HepG2 (cell line): ENCODE measurements around the gene GAL3ST1. TPM values are rescaled to one million over a fixed set of nuclear protein-coding genes. Genes with fewer than 3 reads are reported as not detected.
A peak's percentile ranks its signal among the peaks of the same experiment; 100 is the strongest.

Experiments used
- ATF6 ChIP-seq: sonication (generic); formaldehyde crosslinking; conservative IDR thresholded peaks from 2 replicates; pipeline ENCODE4 v1.4.0; 2020; ENCODE audit warnings: missing genetic modification reagents
- CHCHD3 ChIP-seq: sonication (generic); formaldehyde crosslinking; IDR thresholded peaks from 2 replicates; pipeline ENCODE4 v1.8.0; 2022; ENCODE audit warnings: mild to moderate bottlenecking, missing genetic modification reagents, moderate library complexity
- GFI1 ChIP-seq: sonication (generic); formaldehyde crosslinking; IDR thresholded peaks from 2 replicates; pipeline ENCODE4 v1.5.0; 2020; ENCODE audit warnings: missing genetic modification reagents, mild to moderate bottlenecking, borderline replicate concordance
- HOXA9 ChIP-seq: sonication (generic); formaldehyde crosslinking; IDR thresholded peaks from 2 replicates; pipeline ENCODE4 v1.8.1; 2022; ENCODE audit warnings: missing genetic modification reagents, mild to moderate bottlenecking, moderate library complexity, borderline replicate concordance
- KDM5A ChIP-seq: fragments of 200-600 bp; sonication (generic); IDR thresholded peaks from 2 replicates; pipeline ENCODE4 v1.7.0; 2018; ENCODE audit warnings: antibody characterized with exemption, mild to moderate bottlenecking, low read length, borderline replicate concordance
- KLF15 ChIP-seq: sonication (generic); formaldehyde crosslinking; IDR thresholded peaks from 2 replicates; pipeline ENCODE4 v1.8.1; 2023; ENCODE audit warnings: borderline replicate concordance, mild to moderate bottlenecking, inconsistent platforms, missing genetic modification reagents, mixed read lengths
- MAX ChIP-seq: IDR thresholded peaks from 2 replicates; pipeline ENCODE4 v1.6.1; 2012; ENCODE audit warnings: inconsistent platforms
- NFATC3 ChIP-seq: sonication (generic); formaldehyde crosslinking; IDR thresholded peaks from 2 replicates; pipeline ENCODE4 v1.5.1; 2020; ENCODE audit warnings: mild to moderate bottlenecking, missing genetic modification reagents
- NR2F1 ChIP-seq, 2 experiments: fragments of 450-650 bp in 1 of 2; formaldehyde crosslinking in 1 of 2; IDR thresholded peaks; 2 replicates each; pipeline versions ENCODE4 v1.5.0 to v1.6.1; 2016 to 2020; ENCODE audit warnings: mild to moderate bottlenecking in 1 of 2, missing compliant biosample characterization in 1 of 2, missing genetic modification reagents in 1 of 2, moderate library complexity in 1 of 2
- ONECUT2 ChIP-seq: sonication (generic); formaldehyde crosslinking; IDR thresholded peaks from 2 replicates; pipeline ENCODE4 v1.4.0; 2020; ENCODE audit warnings: missing genetic modification reagents
- PBX2 ChIP-seq: IDR thresholded peaks from 2 replicates; pipeline ENCODE4 v1.6.1; 2016; ENCODE audit warnings: control low read depth
- PLSCR1 ChIP-seq: sonication (generic); formaldehyde crosslinking; IDR thresholded peaks from 2 replicates; pipeline ENCODE4 v1.5.0; 2020; ENCODE audit warnings: missing genetic modification reagents, mild to moderate bottlenecking, borderline replicate concordance
- RFXANK ChIP-seq: IDR thresholded peaks from 2 replicates; pipeline ENCODE4 v1.6.1; 2016
- SALL2 ChIP-seq: sonication (generic); formaldehyde crosslinking; IDR thresholded peaks from 2 replicates; pipeline ENCODE4 v1.8.1; 2023; ENCODE audit warnings: mild to moderate bottlenecking, missing genetic modification reagents, inconsistent platforms
- SCMH1 ChIP-seq: sonication (generic); formaldehyde crosslinking; IDR thresholded peaks from 2 replicates; pipeline ENCODE4 v1.9.0; 2021; ENCODE audit warnings: missing genetic modification reagents, mild to moderate bottlenecking, borderline replicate concordance
- XRCC5 ChIP-seq: fragments of 200-400 bp; formaldehyde crosslinking; optimal IDR thresholded peaks from 2 replicates; pipeline ENCODE3; 2017; ENCODE audit warnings: mild to moderate bottlenecking, low read length
- YY1 ChIP-seq: IDR thresholded peaks from 2 replicates; pipeline ENCODE4 v1.6.1; 2011; ENCODE audit warnings: low read length, low read depth, moderate library complexity, mild to moderate bottlenecking; ENCODE audit not compliant: insufficient read depth, insufficient replicate concordance
- ZBTB44 ChIP-seq: sonication (generic); formaldehyde crosslinking; IDR thresholded peaks from 2 replicates; pipeline ENCODE4 v1.4.0; 2020; ENCODE audit warnings: missing genetic modification reagents
- ZFAT ChIP-seq: sonication (generic); formaldehyde crosslinking; conservative IDR thresholded peaks from 2 replicates; pipeline ENCODE4 v1.8.1; 2023; ENCODE audit warnings: missing genetic modification reagents, inconsistent platforms
- ZGPAT ChIP-seq: IDR thresholded peaks from 2 replicates; pipeline ENCODE4 v1.6.1; 2016; ENCODE audit warnings: mild to moderate bottlenecking
- ZNF431 ChIP-seq: sonication (generic); formaldehyde crosslinking; IDR thresholded peaks from 2 replicates; pipeline ENCODE4 v1.9.0; 2022; ENCODE audit warnings: missing genetic modification reagents, low read depth, mild to moderate bottlenecking, borderline replicate concordance
- ZNF451 ChIP-seq: sonication (generic); formaldehyde crosslinking; IDR thresholded peaks from 2 replicates; pipeline ENCODE4 v1.5.0; 2020; ENCODE audit warnings: mild to moderate bottlenecking, missing genetic modification reagents
- polyA plus RNA-seq, 8 experiments: library from polyadenylated mRNA; depleted of rRNA in 3 of 8; stranded (reverse) in 7 of 8; unstranded in 1 of 8; fragments of >200 nt; fragmentation: Illumina TruSeq in 4 of 8; extraction: Trizol in 4 of 8; gene quantifications; 2 replicates each; pipeline versions ENCODE4 v1.2.1 to v1.2.3, GENCODE V29; 2011 to 2016; ENCODE audit warnings: low read depth in 4 of 8, missing spikeins in 1 of 8, mixed read lengths in 1 of 8; ENCODE audit not compliant: insufficient read depth in 1 of 8
- total RNA-seq, 5 experiments: library from RNA; depleted of rRNA; stranded (reverse); fragments of >200 nt; fragmentation: Illumina TruSeq; extraction: Trizol; gene quantifications; 2 replicates each; pipeline ENCODE4 v1.2.3, GENCODE V29; 2016; ENCODE audit warnings: low read depth in 1 of 5

The GAL3ST1 gene
- total and polyA plus RNA-seq, 2 of the 13 experiments (the other 11 are each of a cell fraction or from before 2014, with no cell fraction given) = 4.4 to 14.7 TPM

- no peak for TF ChIP-seq PBX2
- 0 out of 2 replicates have a peak, but pooled peaks have one; percentile 22 for TF ChIP-seq SALL2 (CRISPR knock-in tag)
- TF ChIP-seq ZFAT (CRISPR knock-in tag) = no peak
- no peak for TF ChIP-seq ZGPAT (CRISPR knock-in tag)
- TF ChIP-seq SCMH1 = no peak
- TF ChIP-seq NR2F1 (CRISPR knock-in tag; IDR thresholded peaks at IDR 0.05) = peak; percentile 27 to 66; a peak in 1 of 4 replicates
- TF ChIP-seq ONECUT2 (CRISPR knock-in tag) = no peak
- TF ChIP-seq HOXA9 (CRISPR knock-in tag) = no peak
- no peak for TF ChIP-seq ZNF451 (CRISPR knock-in tag)
- no peak for TF ChIP-seq ATF6 (CRISPR knock-in tag)
- no peak for TF ChIP-seq GFI1 (CRISPR knock-in tag)
- no peak for TF ChIP-seq ZNF431 (CRISPR knock-in tag)
- no peak for TF ChIP-seq KDM5A
- peak; percentile 14 for TF ChIP-seq YY1
- TF ChIP-seq CHCHD3 (CRISPR knock-in tag) = no peak
- TF ChIP-seq MAX = no peak; the same call in 1 of the 2 replicates
- TF ChIP-seq KLF15 (CRISPR knock-in tag) = no peak
- TF ChIP-seq ZBTB44 (CRISPR knock-in tag) = no peak
- TF ChIP-seq XRCC5 = no peak
- no peak for TF ChIP-seq NFATC3 (CRISPR knock-in tag)
- TF ChIP-seq PLSCR1 (CRISPR knock-in tag) = no peak
- no peak for TF ChIP-seq RFXANK (CRISPR knock-in tag)
Measured at GRCh38 chr22:30541961-30542810, 32.3 kb downstream of the GAL3ST1 start (continued).
